ENCODE results near the gene LAGE3. TPM values are rescaled to one million over a fixed set of nuclear protein-coding genes. Genes with fewer than 3 reads are reported as not detected.

LAGE3 gene
- total and polyA plus RNA-seq, 2 of the 13 experiments (the other 11 are each of a cell fraction or from before 2014, with no cell fraction given), result 7.6 to 12.7 TPM

DNA sequence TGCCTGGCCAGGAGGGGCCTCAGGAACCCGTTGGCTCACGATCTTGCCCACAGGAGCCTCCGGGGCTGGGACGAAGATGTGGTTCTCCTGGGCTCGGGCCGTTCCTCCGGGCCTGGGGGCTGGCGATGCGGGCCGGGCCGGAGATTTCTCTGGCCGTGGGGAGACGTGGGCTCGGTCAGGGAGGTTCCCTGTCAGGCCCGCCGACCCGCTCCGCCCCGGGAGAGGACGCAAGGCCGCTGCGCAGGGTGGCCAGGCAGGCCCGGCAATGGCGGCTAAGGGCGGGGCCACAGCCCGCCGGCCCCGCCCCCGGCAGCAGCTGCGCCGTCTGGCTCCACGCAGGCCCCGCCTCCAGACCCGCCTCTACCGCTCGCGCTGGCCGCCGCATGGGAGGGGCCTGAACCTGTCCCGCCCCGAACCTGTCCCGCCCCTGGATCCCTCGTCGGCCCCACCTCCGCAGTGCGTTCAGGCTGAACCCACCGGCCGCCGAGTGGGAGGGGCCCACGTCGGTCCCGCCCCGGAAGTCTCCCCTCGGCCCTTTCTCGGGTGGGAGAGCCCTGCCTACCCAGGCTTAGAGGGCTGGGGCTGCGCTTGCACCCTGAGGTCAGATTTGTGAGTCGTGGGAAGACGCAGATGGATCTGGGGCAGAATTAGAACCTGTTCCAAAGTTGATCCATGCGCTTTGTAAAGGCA lies 37.0 kb upstream of the LAGE3 start, which contains the start of gene FAM3A (continued):
- peak; percentile 56 for TF ChIP-seq ZNF687 (CRISPR knock-in tag; IDR thresholded peaks at IDR 0.05)
- TF ChIP-seq THYN1 (CRISPR knock-in tag; IDR thresholded peaks at IDR 0.05; ENCODE audit: borderline replicate concordance, low read depth), result no peak
- TF ChIP-seq ZNF530 (CRISPR knock-in tag; IDR thresholded peaks at IDR 0.05; ENCODE audit: low read depth), result no peak
- 0 out of 2 replicates have a peak, but pooled peaks have one; percentile 11 for TF ChIP-seq NCOA2 (CRISPR knock-in tag; IDR thresholded peaks at IDR 0.05)
- TF ChIP-seq SRF (IDR thresholded peaks at IDR 0.05; ENCODE audit: low read depth, low read length), result peak; percentile 9; the same call in 1 of the 2 replicates
- TF ChIP-seq ZBTB43 (CRISPR knock-in tag; conservative IDR thresholded peaks at IDR 0.05), result no peak
- TF ChIP-seq ATF7 (IDR thresholded peaks at IDR 0.05), result no peak
- no peak for TF ChIP-seq ATF7 (CRISPR knock-in tag; IDR thresholded peaks at IDR 0.05)
- TF ChIP-seq SAP130 (CRISPR knock-in tag; IDR thresholded peaks at IDR 0.05; ENCODE audit: low read depth), result peak; percentile 41
- no peak for TF ChIP-seq RFX3 (CRISPR knock-in tag; IDR thresholded peaks at IDR 0.05)
- no peak for TF ChIP-seq ZNF800 (CRISPR knock-in tag; IDR thresholded peaks at IDR 0.05)
- TF ChIP-seq HDAC2 (CRISPR knock-in tag; IDR thresholded peaks at IDR 0.05), result peak; percentile 27; the same call in 1 of the 2 replicates
- TF ChIP-seq, protein P1, sequence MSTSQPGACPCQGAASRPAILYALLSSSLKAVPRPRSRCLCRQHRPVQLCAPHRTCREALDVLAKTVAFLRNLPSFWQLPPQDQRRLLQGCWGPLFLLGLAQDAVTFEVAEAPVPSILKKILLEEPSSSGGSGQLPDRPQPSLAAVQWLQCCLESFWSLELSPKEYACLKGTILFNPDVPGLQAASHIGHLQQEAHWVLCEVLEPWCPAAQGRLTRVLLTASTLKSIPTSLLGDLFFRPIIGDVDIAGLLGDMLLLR (CRISPR knock-in tag; IDR thresholded peaks at IDR 0.05), result no peak
- TF ChIP-seq ZNF605 (CRISPR knock-in tag; IDR thresholded peaks at IDR 0.05), result no peak
- TF ChIP-seq RORA (CRISPR knock-in tag; IDR thresholded peaks at IDR 0.05), result no peak
- no peak for TF ChIP-seq BRCA1 (CRISPR knock-in tag; IDR thresholded peaks at IDR 0.05)
- TF ChIP-seq ZNF772 (CRISPR knock-in tag; IDR thresholded peaks at IDR 0.05), result no peak
- no peak for TF ChIP-seq ZNF629 (CRISPR knock-in tag; conservative IDR thresholded peaks at IDR 0.05)
- TF ChIP-seq ZNF274 (CRISPR knock-in tag; IDR thresholded peaks at IDR 0.05), result no peak
- no peak for TF ChIP-seq TGIF2 (CRISPR knock-in tag; IDR thresholded peaks at IDR 0.05)
- TF ChIP-seq, protein P2, sequence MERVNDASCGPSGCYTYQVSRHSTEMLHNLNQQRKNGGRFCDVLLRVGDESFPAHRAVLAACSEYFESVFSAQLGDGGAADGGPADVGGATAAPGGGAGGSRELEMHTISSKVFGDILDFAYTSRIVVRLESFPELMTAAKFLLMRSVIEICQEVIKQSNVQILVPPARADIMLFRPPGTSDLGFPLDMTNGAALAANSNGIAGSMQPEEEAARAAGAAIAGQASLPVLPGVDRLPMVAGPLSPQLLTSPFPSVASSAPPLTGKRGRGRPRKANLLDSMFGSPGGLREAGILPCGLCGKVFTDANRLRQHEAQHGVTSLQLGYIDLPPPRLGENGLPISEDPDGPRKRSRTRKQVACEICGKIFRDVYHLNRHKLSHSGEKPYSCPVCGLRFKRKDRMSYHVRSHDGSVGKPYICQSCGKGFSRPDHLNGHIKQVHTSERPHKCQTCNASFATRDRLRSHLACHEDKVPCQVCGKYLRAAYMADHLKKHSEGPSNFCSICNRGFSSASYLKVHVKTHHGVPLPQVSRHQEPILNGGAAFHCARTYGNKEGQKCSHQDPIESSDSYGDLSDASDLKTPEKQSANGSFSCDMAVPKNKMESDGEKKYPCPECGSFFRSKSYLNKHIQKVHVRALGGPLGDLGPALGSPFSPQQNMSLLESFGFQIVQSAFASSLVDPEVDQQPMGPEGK (CRISPR knock-in tag; IDR thresholded peaks at IDR 0.05), result 0 out of 2 replicates have a peak, but pooled peaks have one; percentile 18
